ENCODE data around the gene CR1.

GRCh38 chr1:207612762-207613161 is 116.8 kb downstream of the CR1 start:
- TF ChIP-seq EZH2phosphoT487 (IDR thresholded peaks at IDR 0.05; ENCODE audit: low read depth) (no peak), CTCF (IDR thresholded peaks at IDR 0.05; ENCODE audit: low read depth, low read length) (no peak)

Measured in OCI-LY3 (cell line).